NCI-H526 treated with DMSO at 0.1 percent for 48 hours (cell line): ENCODE measurements around the gene SEPTIN5.

Experiments
- DNase-seq: peaks from one replicate; lab custom pipeline; 2025; lab: John Stamatoyannopoulos, UW

SEPTIN5 gene

GRCh38 chr22:19705181-19705934 is 8.9 kb upstream of the SEPTIN5 start:
- DNase-seq, result no peak

- DNase-seq, result no peak
These were observed 7.6 kb upstream of the SEPTIN5 start for GRCh38 chr22:19706661-19707151.

GRCh38 chr22:19707347-19708290 is 6.7 kb upstream of the SEPTIN5 start:
- DNase-seq, result no peak

- DNase-seq, result no peak
These were observed 5.8 kb upstream of the SEPTIN5 start for GRCh38 chr22:19708321-19709011.

GRCh38 chr22:19709063-19709769 is 5.1 kb upstream of the SEPTIN5 start:
- DNase-seq, result no peak

DNA sequence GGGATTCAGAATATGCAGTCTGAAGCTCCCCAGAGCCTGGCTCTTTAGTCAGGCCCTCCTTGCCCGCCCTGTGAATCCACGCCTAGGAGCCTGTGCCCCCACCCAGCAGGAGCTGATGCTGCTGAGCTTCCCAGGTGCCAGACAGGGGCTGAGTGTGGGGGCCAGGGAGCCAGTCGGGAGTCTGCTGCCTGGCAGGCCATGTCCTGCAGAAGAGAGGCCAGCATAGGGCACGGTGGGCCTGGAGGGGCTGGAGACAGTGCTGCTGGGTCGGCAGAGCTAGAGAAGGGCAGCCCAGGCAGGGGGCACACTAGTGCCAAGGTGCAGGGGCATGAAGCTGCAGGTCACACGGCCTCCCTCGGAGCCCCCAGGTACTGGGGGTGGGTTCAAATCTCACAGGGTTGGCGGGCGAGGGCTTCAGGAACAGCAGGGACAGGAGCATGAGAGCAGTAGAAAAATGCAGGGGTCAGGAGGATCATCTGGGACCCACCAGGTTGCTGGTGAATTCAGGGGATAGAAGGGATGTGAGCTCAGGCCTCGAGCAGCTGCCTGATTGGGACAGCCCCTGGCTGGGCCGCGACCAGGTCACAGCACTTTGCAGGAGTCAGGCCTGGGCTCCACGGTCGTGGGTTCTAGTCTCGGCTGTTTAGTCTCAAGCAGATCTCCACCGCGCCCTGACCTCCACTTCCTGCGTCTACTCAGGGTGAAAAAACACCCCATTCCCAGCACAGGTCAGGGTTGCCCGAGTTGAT is 4.1 kb upstream of the SEPTIN5 start:
- no peak for DNase-seq

DNA sequence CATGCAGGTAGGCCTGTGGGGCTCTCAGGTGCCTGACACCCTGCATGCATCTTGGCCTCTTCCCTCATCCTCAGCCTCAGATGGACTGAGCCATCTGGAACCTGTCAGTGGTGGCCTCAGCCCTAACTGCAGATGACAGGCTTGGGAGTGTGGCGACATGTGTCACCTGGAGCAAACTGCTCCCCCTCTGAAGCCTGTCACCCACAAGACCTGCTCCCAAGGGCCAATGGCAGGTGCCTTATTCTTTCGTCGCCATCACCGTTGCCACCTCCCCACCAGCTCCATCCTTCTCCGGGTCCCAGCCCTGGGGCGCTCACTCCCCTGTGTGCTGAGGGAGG is 3.6 kb upstream of the SEPTIN5 start:
- DNase-seq, result no peak

GRCh38 chr22:19713245-19713644 is 1.1 kb upstream of the SEPTIN5 start:
- no peak for DNase-seq

GRCh38 chr22:19713650-19714311 is 522 bp upstream of the SEPTIN5 start:
- DNase-seq, result no peak

DNA sequence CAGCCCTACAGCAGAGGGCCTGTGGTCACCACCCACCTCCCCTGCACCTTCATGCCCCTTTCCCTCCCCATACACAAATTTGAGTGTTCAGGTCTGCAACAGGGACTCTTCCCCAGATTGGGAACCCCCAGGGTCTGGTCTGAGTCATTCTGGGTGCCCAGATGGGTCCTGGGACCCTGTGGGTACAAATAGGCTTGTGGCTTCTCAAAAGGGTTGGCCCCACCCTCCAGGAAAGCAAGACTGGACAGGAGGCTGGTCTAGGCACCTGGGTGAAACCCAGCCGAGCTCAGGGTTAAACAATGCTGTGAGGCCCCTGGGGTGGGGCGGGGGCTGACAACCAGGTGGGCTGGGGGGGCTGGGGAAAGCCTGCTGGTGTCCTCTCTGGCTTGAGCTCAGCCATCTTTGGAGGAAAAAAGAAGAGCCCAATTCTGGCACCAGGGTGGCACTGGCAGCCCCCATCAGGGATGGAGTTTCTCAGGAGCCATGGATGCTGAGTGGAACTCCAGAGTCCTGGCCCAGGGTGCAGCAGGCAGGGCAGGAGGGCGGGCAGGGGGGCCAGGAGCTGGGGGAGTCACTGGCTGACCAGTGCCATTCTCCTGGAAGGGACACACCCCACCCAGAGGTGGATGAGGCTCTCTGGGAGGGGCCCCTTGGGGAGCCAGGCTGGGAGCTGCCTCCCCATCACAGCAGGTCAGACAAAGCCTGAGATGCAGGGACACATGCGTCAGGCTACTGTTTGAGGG is 1.1 kb downstream of the SEPTIN5 start:
- DNase-seq, result no peak

- DNase-seq, result no peak
These were observed 1.9 kb downstream of the SEPTIN5 start for GRCh38 chr22:19716041-19716828.

GRCh38 chr22:19716829-19717105 is 2.5 kb downstream of the SEPTIN5 start:
- no peak for DNase-seq

GRCh38 chr22:19717181-19717580 is 2.9 kb downstream of the SEPTIN5 start:
- no peak for DNase-seq

- no peak for DNase-seq
These were observed 3.6 kb downstream of the SEPTIN5 start for GRCh38 chr22:19717691-19718455.

DNA sequence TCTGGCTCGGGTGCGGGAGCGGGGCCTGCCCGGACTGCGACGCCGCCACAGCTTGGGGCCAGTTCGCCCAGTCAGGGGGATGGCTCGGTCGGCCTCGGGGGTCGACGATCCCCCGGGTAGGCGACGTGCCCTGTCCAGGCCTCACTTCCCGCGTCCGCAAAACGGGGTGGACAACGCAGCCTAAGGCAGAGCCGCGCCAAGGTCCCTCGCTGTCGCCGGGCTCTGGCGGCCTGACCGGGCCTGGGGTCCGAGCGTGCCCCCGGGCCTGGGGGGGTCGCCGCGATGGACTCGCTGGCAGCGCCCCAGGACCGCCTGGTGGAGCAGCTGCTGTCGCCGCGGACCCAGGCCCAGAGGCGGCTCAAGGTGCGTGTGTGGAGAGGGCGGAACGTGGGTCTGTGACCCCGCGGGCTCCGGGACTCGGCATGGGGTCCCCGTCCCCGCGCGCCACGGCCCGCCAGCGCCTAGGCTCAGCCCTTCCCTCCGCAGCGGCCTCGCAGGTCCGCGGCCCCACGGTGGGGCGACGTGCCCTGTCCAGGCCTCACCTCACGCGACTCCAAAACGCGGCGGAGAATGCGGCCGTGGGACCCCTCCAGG is 4.2 kb downstream of the SEPTIN5 start:
- no peak for DNase-seq

GRCh38 chr22:19719050-19719482 is 4.8 kb downstream of the SEPTIN5 start:
- no peak for DNase-seq

DNA sequence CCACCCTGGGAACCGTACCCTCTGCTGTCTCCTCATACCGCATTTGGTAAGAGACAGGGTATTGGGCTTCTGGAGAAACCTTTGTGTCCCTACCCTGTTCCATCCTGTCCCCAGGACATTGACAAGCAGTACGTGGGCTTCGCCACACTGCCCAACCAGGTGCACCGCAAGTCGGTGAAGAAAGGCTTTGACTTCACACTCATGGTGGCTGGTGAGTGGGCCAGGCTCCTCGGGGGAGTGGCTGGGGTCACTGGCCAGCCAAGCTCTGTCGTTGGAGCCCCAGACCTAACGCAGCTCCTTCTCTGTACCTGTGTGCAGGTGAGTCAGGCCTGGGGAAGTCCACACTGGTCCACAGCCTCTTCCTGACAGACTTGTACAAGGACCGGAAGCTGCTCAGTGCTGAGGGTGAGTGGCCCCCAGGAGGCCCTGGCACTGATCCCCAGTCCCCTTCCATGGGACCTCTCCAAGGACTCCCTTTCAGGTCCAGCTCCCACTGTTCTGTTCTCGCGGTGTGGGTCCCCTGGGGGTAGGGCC is 5.3 kb downstream of the SEPTIN5 start:
- no peak for DNase-seq
